Neural progenitor cell (in vitro differentiated cells): ENCODE results near the gene LEFTY1. TPM values are rescaled to one million over a fixed set of nuclear protein-coding genes. Genes with fewer than 3 reads are reported as not detected.

Experiments used
- DNase-seq: peaks from one replicate; pipeline ENCODE4 v3.0.0-alpha.2; 2016; ENCODE audit warnings: low spot score
- H2AFZ ChIP-seq: fragments of 200-600 bp; sonication (generic); replicated peaks from 2 replicates; pipeline ENCODE4 v1.6.1; 2016; ENCODE audit warnings: antibody characterized with exemption
- H3F3A ChIP-seq: fragments of 200-600 bp; sonication (generic); 2 replicates; pipeline ENCODE4 v1.6.1; 2016; ENCODE audit warnings: antibody characterized with exemption, low read depth
- H3K27ac ChIP-seq: fragments of 200-600 bp; sonication (generic); 2 replicates; pipeline ENCODE4 v1.5.1; 2016; ENCODE audit warnings: mild to moderate bottlenecking
- H3K27me3 ChIP-seq: fragments of 200-600 bp; sonication (generic); 2 replicates; pipeline ENCODE4 v1.6.1; 2016; ENCODE audit warnings: mild to moderate bottlenecking, moderate library complexity
- H3K36me3 ChIP-seq: fragments of 200-600 bp; sonication (generic); 2 replicates; pipeline ENCODE4 v1.5.1; 2016
- H3K4me1 ChIP-seq: fragments of 200-600 bp; sonication (generic); 2 replicates; pipeline ENCODE4 v1.6.1; 2016; ENCODE audit warnings: mixed run types
- H3K4me2 ChIP-seq: fragments of 200-600 bp; sonication (generic); 2 replicates; pipeline ENCODE4 v1.6.1; 2016
- H3K4me3 ChIP-seq: fragments of 200-600 bp; sonication (generic); 2 replicates; pipeline ENCODE4 v1.5.1; 2016
- H3K79me2 ChIP-seq: fragments of 200-600 bp; sonication (generic); 2 replicates; pipeline ENCODE4 v1.6.1; 2016; ENCODE audit warnings: low read depth
- H3K9ac ChIP-seq: fragments of 200-600 bp; sonication (generic); 2 replicates; pipeline ENCODE4 v1.6.1; 2016
- H3K9me3 ChIP-seq: fragments of 200-600 bp; sonication (generic); 2 replicates; pipeline ENCODE4 v1.5.1; 2016; ENCODE audit warnings: low read depth
- H4K20me1 ChIP-seq: fragments of 200-600 bp; sonication (generic); 2 replicates; pipeline ENCODE4 v1.6.1; 2016; ENCODE audit warnings: low read depth
- H3K27ac Mint-ChIP-seq: 3 replicates; pipeline ENCODE4 v1.8.0; 2021; ENCODE audit warnings: mixed read lengths
- H3K27me3 Mint-ChIP-seq: 2 replicates; pipeline ENCODE4 v1.8.0; 2022; ENCODE audit warnings: low read depth, mild to moderate bottlenecking, inconsistent platforms, moderate library complexity, mixed read lengths; ENCODE audit not compliant: insufficient read depth
- H3K36me3 Mint-ChIP-seq: 3 replicates; pipeline ENCODE4 v1.8.0; 2021; ENCODE audit warnings: mixed read lengths
- H3K4me1 Mint-ChIP-seq: 3 replicates; pipeline ENCODE4 v1.8.0; 2021; ENCODE audit warnings: mixed read lengths
- H3K4me3 Mint-ChIP-seq: 3 replicates; pipeline ENCODE4 v1.8.0; 2021; ENCODE audit warnings: mild to moderate bottlenecking, moderate library complexity, mixed read lengths
- H3K9me3 Mint-ChIP-seq: 3 replicates; pipeline ENCODE4 v1.8.0; 2020; ENCODE audit warnings: mixed read lengths
- CTCF ChIP-seq: fragments of 200-600 bp; sonication (generic); IDR thresholded peaks from 2 replicates; pipeline ENCODE4 v1.5.1; 2017; ENCODE audit warnings: antibody characterized with exemption, mild to moderate bottlenecking
- EZH2 ChIP-seq: fragments of 200-600 bp; sonication (generic); IDR thresholded peaks from 2 replicates; pipeline ENCODE4 v1.6.1; 2017; ENCODE audit warnings: antibody characterized with exemption, mild to moderate bottlenecking, moderate library complexity
- EZH2phosphoT487 ChIP-seq: fragments of 200-600 bp; sonication (generic); IDR thresholded peaks from 2 replicates; pipeline ENCODE4 v1.6.1; 2017; ENCODE audit warnings: antibody characterized with exemption
- total RNA-seq: library from RNA; depleted of rRNA; stranded (reverse); fragments of >200 nt; gene quantifications from 2 replicates; pipeline ENCODE4 v1.2.3, GENCODE V29; 2015; ENCODE audit warnings: low replicate concordance

LEFTY1 gene
- total RNA-seq, 1 donor from 2014 or later, result not detected

GRCh38 chr1:225886159-225887029 is 2.6 kb downstream of the LEFTY1 start:
- no peak for DNase-seq
- no peaks in the 10 kb centered on the region for H4K20me1 ChIP-seq
- H3K4me1 ChIP-seq, result peaks cover 2% of the 10 kb centered on the region
- H3K27me3 ChIP-seq, result peaks cover 86% of the 10 kb centered on the region
- no peak overlapping the region for H3K4me3 ChIP-seq
- H3K27me3 Mint-ChIP-seq, result peaks cover 13% of the 10 kb centered on the region
- no peak overlapping the region for H2AFZ ChIP-seq
- no peaks in the 10 kb centered on the region for H3K9me3 ChIP-seq
- H3K27ac Mint-ChIP-seq, result no peak overlapping the region
- no peaks in the 10 kb centered on the region for H3K9me3 Mint-ChIP-seq
- H3K36me3 ChIP-seq, result no peaks in the 10 kb centered on the region
- no peak overlapping the region for H3K9ac ChIP-seq
- H3K4me1 Mint-ChIP-seq, result peaks cover 16% of the 10 kb centered on the region
- TF ChIP-seq EZH2phosphoT487 (no peak), EZH2 (no peak), CTCF (no peak)
- peaks cover 25% of the 10 kb centered on the region for H3F3A ChIP-seq
- H3K27ac ChIP-seq, result no peak overlapping the region
- H3K4me3 Mint-ChIP-seq, result no peak overlapping the region
- no peaks in the 10 kb centered on the region for H3K79me2 ChIP-seq
- no peaks in the 10 kb centered on the region for H3K36me3 Mint-ChIP-seq
- no peak overlapping the region for H3K4me2 ChIP-seq

- Histone ChIP-seq H3K4me2 (no peak overlapping the region), H2AFZ (no peak overlapping the region), H3K9ac (no peak overlapping the region), H3K27me3 (peaks cover 96% of the 10 kb centered on the region), H3K79me2 (no peaks in the 10 kb centered on the region), H3K4me1 (peaks cover 10% of the 10 kb centered on the region), H3K9me3 (no peaks in the 10 kb centered on the region), H3F3A (peaks cover 35% of the 10 kb centered on the region), H3K4me3 (no peak overlapping the region), H3K36me3 (no peaks in the 10 kb centered on the region), H3K27ac (no peak overlapping the region), H4K20me1 (peaks cover 6% of the 10 kb centered on the region)
- Mint-ChIP-seq H3K4me1 (peaks cover 20% of the 10 kb centered on the region), H3K4me3 (no peak overlapping the region), H3K27ac (no peak overlapping the region), H3K27me3 (peaks cover 13% of the 10 kb centered on the region), H3K9me3 (no peaks in the 10 kb centered on the region), H3K36me3 (no peaks in the 10 kb centered on the region)
- TF ChIP-seq EZH2, result no peak
- no peak for TF ChIP-seq CTCF
- TF ChIP-seq EZH2phosphoT487, result no peak
- no peak for DNase-seq
These were observed 3.6 kb downstream of the LEFTY1 start for GRCh38 chr1:225885336-225885735.

GRCh38 chr1:225883616-225884265 is 5.2 kb downstream of the LEFTY1 start:
- H3K79me2 ChIP-seq, result no peaks in the 10 kb centered on the region
- peaks cover 35% of the 10 kb centered on the region for H3F3A ChIP-seq
- H3K9me3 ChIP-seq, result no peaks in the 10 kb centered on the region
- H3K27me3 Mint-ChIP-seq, result peaks cover 15% of the 10 kb centered on the region
- peaks cover 17% of the 10 kb centered on the region for H3K4me1 Mint-ChIP-seq
- TF ChIP-seq EZH2, result no peak
- H3K9me3 Mint-ChIP-seq, result no peaks in the 10 kb centered on the region
- peaks cover 83% of the 10 kb centered on the region for H3K27me3 ChIP-seq
- H3K9ac ChIP-seq, result no peak overlapping the region
- no peak for DNase-seq
- H3K4me3 Mint-ChIP-seq, result peak overlapping the region; percentile 84
- no peak overlapping the region for H3K4me2 ChIP-seq
- H3K4me1 ChIP-seq, result peaks cover 10% of the 10 kb centered on the region
- no peak overlapping the region for H3K27ac ChIP-seq
- H2AFZ ChIP-seq, result no peak overlapping the region
- peaks cover 8% of the 10 kb centered on the region for H4K20me1 ChIP-seq
- H3K36me3 Mint-ChIP-seq, result no peaks in the 10 kb centered on the region
- H3K4me3 ChIP-seq, result no peak overlapping the region
- no peak overlapping the region for H3K27ac Mint-ChIP-seq
- H3K36me3 ChIP-seq, result no peaks in the 10 kb centered on the region
